HT1080 (cell line): ENCODE measurements around the gene PSME2. TPM values are rescaled to one million over a fixed set of nuclear protein-coding genes. Genes with fewer than 3 reads are reported as not detected.

Experiments
- DNase-seq: peaks from one replicate; pipeline ENCODE4 v3.0.0-alpha.2; 2015; ENCODE audit warnings: low read depth
- small RNA-seq: library from RNA; depleted of rRNA; stranded (forward); fragments of <200 nt; gene quantifications from one replicate; pipeline ENCODE3, GENCODE V24; 2014
- total RNA-seq: library from RNA; depleted of rRNA; stranded (reverse); fragments of >200 nt; shearing (Covaris generic); gene quantifications from 2 replicates; pipeline ENCODE4 v1.2.3, GENCODE V29; 2014; rRNA removed

Gene PSME2
- total RNA-seq, 1 experiment from 2014 or later, result 224 TPM

- DNase-seq, result peak; percentile 76
Observed at GRCh38 chr14:24095271-24096068, 50.9 kb downstream of the PSME2 start.

- DNase-seq, result peak; percentile 21
Observed at GRCh38 chr14:24094841-24095270, 51.6 kb downstream of the PSME2 start.

DNA sequence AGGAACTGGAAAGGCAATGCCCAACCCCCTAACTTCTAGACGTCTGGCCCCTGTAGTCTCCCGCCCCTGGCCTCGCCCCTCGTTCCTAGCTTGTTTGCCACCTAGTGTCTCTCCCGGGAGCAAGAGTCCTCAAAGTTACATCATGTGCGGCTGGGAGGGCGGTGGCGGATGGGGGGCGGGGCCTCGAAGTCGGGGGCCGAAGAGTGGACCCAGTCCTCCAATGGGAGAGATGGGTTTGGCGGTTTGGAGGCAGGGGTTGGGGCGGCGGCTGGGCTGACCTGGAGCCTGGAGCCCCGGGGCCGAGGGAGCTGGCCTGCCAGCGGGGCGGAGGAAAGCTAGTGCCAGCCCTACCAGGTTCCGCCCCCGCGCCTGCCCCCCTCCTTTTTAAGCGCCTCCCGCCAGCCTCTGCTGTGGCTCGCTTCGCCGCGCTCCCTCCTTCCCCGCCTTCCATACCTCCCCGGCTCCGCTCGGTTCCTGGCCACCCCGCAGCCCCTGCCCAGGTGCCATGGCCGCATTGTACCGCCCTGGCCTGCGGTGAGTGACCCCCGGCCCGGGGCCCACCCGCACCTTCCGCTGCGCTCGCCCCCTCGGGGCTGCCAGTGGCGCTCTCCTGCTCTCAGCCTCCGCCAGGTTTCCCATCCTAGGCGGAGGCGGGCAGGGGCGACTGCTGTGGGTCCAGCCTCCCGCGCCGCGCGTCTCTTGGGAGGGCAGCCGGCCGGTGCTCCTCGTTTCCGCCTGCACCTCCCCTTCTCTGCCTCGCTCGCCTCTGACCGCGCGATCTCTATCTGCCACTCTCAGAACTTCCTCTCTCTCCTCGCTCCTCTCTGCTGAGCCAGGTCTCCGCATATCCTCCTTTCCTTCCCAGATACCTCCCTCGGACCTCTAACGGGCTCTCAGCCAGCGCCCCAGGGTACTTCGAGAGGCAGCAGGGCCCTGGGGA is 52.2 kb downstream of the PSME2 start, which contains the start of gene PCK2:
TSS of gene PCK2 (plus strand) at position 411 of the 940 bp plus-strand sequence. CDS start at position 506, 95 bp downstream.
- peak; percentile 91 for DNase-seq

Small RNA genes within 50 kb of the gene (small RNA-seq; reads per million reads assigned to genes)
- gene AL136295.4 (not detected), gene IPO4 (not detected), gene IRF9 (not detected), gene RNA5SP383 (0.14 reads per million)

Other genes with a start within 250 kb of the PSME2 start
- 36.9 and 37.4 TPM in 2 replicates for gene DHRS4, start 192.8 kb downstream of the PSME2 start, total RNA-seq
- 24.6 and 31.5 TPM in 2 replicates for gene DHRS4L2, start 157.7 kb downstream of the PSME2 start, total RNA-seq
- gene CARMIL3, start 94.6 kb downstream of the PSME2 start, total RNA-seq, result 0.07 and 0.11 TPM in 2 replicates
- not detected in 2 replicates for gene CPNE6, start 75.0 kb downstream of the PSME2 start, total RNA-seq
- 27.1 and 29.3 TPM in 2 replicates for gene PCK2, start 52.3 kb downstream of the PSME2 start, total RNA-seq
- gene DCAF11, start 31.8 kb downstream of the PSME2 start, total RNA-seq, result 37.2 and 46.7 TPM in 2 replicates
- gene NRL, start 31.7 kb downstream of the PSME2 start, total RNA-seq, result 1.3 and 4.4 TPM in 2 replicates
- gene FITM1, start 16.0 kb downstream of the PSME2 start, total RNA-seq, result 0.63 TPM in 1 of 2 replicates, not detected in the other
- gene PSME1, start 10.4 kb downstream of the PSME2 start, total RNA-seq, result 130 and 149 TPM in 2 replicates
- 30.2 and 32.2 TPM in 2 replicates for gene EMC9, start 5.0 kb downstream of the PSME2 start, total RNA-seq
- 57.7 and 69.8 TPM in 2 replicates for gene RNF31, start 888 bp upstream of the PSME2 start, total RNA-seq
- 5.0 and 7.8 TPM in 2 replicates for gene IRF9, start 14.7 kb upstream of the PSME2 start, total RNA-seq
- gene REC8, start 25.5 kb upstream of the PSME2 start, total RNA-seq, result 0.53 and 1.0 TPM in 2 replicates
- 242 and 273 TPM in 2 replicates for gene IPO4, start 42.2 kb upstream of the PSME2 start, total RNA-seq
- 54.0 and 68.3 TPM in 2 replicates for gene TM9SF1, start 48.8 kb upstream of the PSME2 start, total RNA-seq
- gene TSSK4, start 59.1 kb upstream of the PSME2 start, total RNA-seq, result 0.13 TPM in 1 of 2 replicates, not detected in the other
- gene CHMP4A, start 66.9 kb upstream of the PSME2 start, total RNA-seq, result 20.0 and 44.4 TPM in 2 replicates
- 10.6 and 12.3 TPM in 2 replicates for gene MDP1, start 69.5 kb upstream of the PSME2 start, total RNA-seq
- 307 and 368 TPM in 2 replicates for gene NEDD8, start 85.8 kb upstream of the PSME2 start, total RNA-seq
- gene GMPR2, start 86.3 kb upstream of the PSME2 start, total RNA-seq, result 92.5 and 107 TPM in 2 replicates
- gene TINF2, start 96.0 kb upstream of the PSME2 start, total RNA-seq, result 47.2 and 52.4 TPM in 2 replicates
- 0.76 and 1.4 TPM in 2 replicates for gene TGM1, start 116.6 kb upstream of the PSME2 start, total RNA-seq
- 24.0 and 24.5 TPM in 2 replicates for gene RABGGTA, start 125.0 kb upstream of the PSME2 start, total RNA-seq
- gene DHRS1, start 153.2 kb upstream of the PSME2 start, total RNA-seq, result 6.0 and 6.9 TPM in 2 replicates
- 21.1 and 25.6 TPM in 2 replicates for gene NOP9, start 153.2 kb upstream of the PSME2 start, total RNA-seq
- gene CIDEB, start 161.4 kb upstream of the PSME2 start, total RNA-seq, result 0.10 TPM in 1 of 2 replicates, not detected in the other
- gene LTB4R2, start 163.5 kb upstream of the PSME2 start, total RNA-seq, result 5.0 and 7.8 TPM in 2 replicates
- 3.8 and 6.5 TPM in 2 replicates for gene LTB4R, start 164.9 kb upstream of the PSME2 start, total RNA-seq
- gene ADCY4, start 188.5 kb upstream of the PSME2 start, total RNA-seq, result not detected in 2 replicates
- 0.08 TPM in 1 of 2 replicates, not detected in the other for gene RIPK3, start 193.4 kb upstream of the PSME2 start, total RNA-seq
- 0.32 TPM in 1 of 2 replicates, not detected in the other for gene NFATC4, start 221.6 kb upstream of the PSME2 start, total RNA-seq